Stomach (tissue), 9 donors: ENCODE data around the gene KBTBD4. TPM values are rescaled to one million over a fixed set of nuclear protein-coding genes. Genes with fewer than 3 reads are reported as not detected.
A peak's percentile ranks its signal among the peaks of the same experiment; 100 is the strongest.
"Not testable (repeated sequence)": the region's sequence is repeated elsewhere in the genome, so short reads cannot be mapped to it uniquely, and the experiment has no call there.

Source experiments
- DNase-seq, 2 donors: peaks; one replicate each; pipeline versions ENCODE4 v3.0.0 to v3.0.0-alpha.2; 2013 to 2019
- H3K27ac ChIP-seq, 5 donors: fragments of 200-600 bp in 4 of 5; sonication (generic) in 4 of 5; one replicate each; pipeline ENCODE4 v1.5.1; 2013 to 2019; ENCODE audit warnings: mild to moderate bottlenecking in 1 of 5, moderate library complexity in 1 of 5
- H3K27me3 ChIP-seq, 3 donors: fragments of 200-600 bp; sonication (generic); one replicate each; pipeline ENCODE4 v1.5.1; 2017 to 2019; ENCODE audit warnings: mixed run types in 1 of 3
- H3K36me3 ChIP-seq, 4 donors: fragments of 200-600 bp; sonication (generic); 1 replicate in 3 of 4; 2 replicates in 1 of 4; pipeline ENCODE4 v1.5.1; 2016 to 2019
- H3K4me1 ChIP-seq, 4 donors: fragments of 200-600 bp; sonication (generic); one replicate each; pipeline ENCODE4 v1.5.1; 2016 to 2019
- H3K4me3 ChIP-seq, 4 donors: fragments of 200-600 bp; sonication (generic) in 3 of 4; one replicate each; pipeline ENCODE4 v1.5.1; 2016 to 2019; ENCODE audit warnings: mild to moderate bottlenecking in 1 of 4
- H3K9me3 ChIP-seq, 4 donors: fragments of 200-600 bp; sonication (generic); one replicate each; pipeline ENCODE4 v1.5.1; 2016 to 2019
- EP300 ChIP-seq: sonication (generic); formaldehyde crosslinking; IDR thresholded peaks from one replicate; pipeline ENCODE4 v1.6.1; 2017; ENCODE audit warnings: antibody characterized with exemption
- POLR2A ChIP-seq, 4 donors: fragments of 450-650 bp; IDR thresholded peaks; one replicate each; pipeline ENCODE4 v1.6.1; 2016; ENCODE audit warnings: antibody characterized with exemption in 4 of 4, control low read depth in 2 of 4, mild to moderate bottlenecking in 1 of 4, moderate library complexity in 1 of 4
- POLR2AphosphoS5 ChIP-seq, 3 donors: sonication (generic); formaldehyde crosslinking; IDR thresholded peaks; one replicate each; pipeline ENCODE4 v1.6.1; 2016; ENCODE audit warnings: antibody characterized with exemption in 3 of 3
- WGBS, 5 donors: extraction: QIAGEN DNeasy Blood & Tissue Kit in 3 of 5; methylation state at CpG; one replicate each; pipeline versions ENCODE4 v1.1.5 to v1.1.7; 2013 to 2018; 5-methylcytosine and 5-hydroxymethylcytosine counted together
- intact Hi-C: fragments of 100-400 bp; cut with DNase I; formaldehyde crosslinking; loops from one replicate; pipeline ENCODE4 v1.15.1; 2023; ENCODE audit warnings: low total_unique reads
- polyA plus RNA-seq, 3 donors: library from polyadenylated mRNA; stranded (reverse); fragments of 200-250 nt; gene quantifications; one replicate each; pipeline ENCODE4 v1.2.3, GENCODE V29; 2013
- total RNA-seq, 5 donors: library from RNA; depleted of rRNA; stranded (reverse); fragments of >200 nt; gene quantifications; one replicate each; pipeline versions ENCODE4 v1.1.0 to v1.2.3, GENCODE V29; 2014 to 2016
- TF ChIP-seq, protein P1 (sequence below), 7 experiments: fragments of 450-650 bp in 4 of 7; fragments of 200-600 bp in 3 of 7; sonication (generic) in 3 of 7; IDR thresholded peaks; one replicate each; pipeline ENCODE4 v1.5.1; 2016 to 2019; ENCODE audit warnings: antibody characterized with exemption in 7 of 7, control low read depth in 2 of 7, mild to moderate bottlenecking in 1 of 7
- donor health status: healthy with polysubstance abuse.
- donor health status: Bipolar disorder and iron deficiency.
- donor health status: healthy.

Gene KBTBD4
- total and polyA plus RNA-seq, 8 donors: 2.7 to 19.8 (median 11.5) TPM

DNA sequence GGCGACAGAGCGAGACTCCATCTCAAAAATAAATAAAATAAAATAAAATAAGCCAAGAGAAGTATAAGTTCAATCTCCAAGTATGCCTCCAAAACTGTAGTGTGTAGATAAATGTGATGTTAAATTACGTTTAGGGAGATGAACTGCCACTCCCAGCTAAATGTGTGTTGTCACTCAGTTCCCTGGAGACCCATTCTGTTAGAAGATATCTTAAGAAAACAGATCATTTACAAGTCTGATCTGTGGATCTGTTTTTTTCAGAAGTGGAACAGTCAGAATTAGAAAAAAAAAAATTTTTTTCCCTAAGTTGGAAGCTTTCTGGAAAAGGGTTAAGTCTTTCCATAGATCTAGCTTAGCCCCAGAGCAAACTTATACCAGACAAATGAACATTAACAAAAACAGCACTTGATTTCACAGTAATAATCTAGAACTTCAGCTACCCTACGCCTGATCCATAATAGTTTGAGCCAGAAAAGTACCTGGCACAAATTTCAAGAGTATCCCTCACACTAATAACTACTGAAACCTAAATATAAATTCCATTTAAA, 44.0 kb downstream of the KBTBD4 start:
- H3K27ac ChIP-seq: peak overlapping the region in 1 of 5 donors; percentile 11
- peaks cover 35 to 100% (median 81%) of the 10 kb centered on the region in 4 donors for H3K4me1 ChIP-seq
- intact Hi-C loops: no loop called here
- DNase-seq: no peak
- 77 to 92% (median 89%) methylated on average over 4 of the region's 4 CpGs for WGBS, 5 donors
- no peaks in the 10 kb centered on the region for H3K27me3 ChIP-seq
- H3K9me3 ChIP-seq: no peaks in the 10 kb centered on the region
- TF ChIP-seq POLR2A (IDR thresholded peaks at IDR 0.05): no peak
- TF ChIP-seq POLR2AphosphoS5 (IDR thresholded peaks at IDR 0.05): no peak
- no peak for TF ChIP-seq EP300
- TF ChIP-seq, protein P1, sequence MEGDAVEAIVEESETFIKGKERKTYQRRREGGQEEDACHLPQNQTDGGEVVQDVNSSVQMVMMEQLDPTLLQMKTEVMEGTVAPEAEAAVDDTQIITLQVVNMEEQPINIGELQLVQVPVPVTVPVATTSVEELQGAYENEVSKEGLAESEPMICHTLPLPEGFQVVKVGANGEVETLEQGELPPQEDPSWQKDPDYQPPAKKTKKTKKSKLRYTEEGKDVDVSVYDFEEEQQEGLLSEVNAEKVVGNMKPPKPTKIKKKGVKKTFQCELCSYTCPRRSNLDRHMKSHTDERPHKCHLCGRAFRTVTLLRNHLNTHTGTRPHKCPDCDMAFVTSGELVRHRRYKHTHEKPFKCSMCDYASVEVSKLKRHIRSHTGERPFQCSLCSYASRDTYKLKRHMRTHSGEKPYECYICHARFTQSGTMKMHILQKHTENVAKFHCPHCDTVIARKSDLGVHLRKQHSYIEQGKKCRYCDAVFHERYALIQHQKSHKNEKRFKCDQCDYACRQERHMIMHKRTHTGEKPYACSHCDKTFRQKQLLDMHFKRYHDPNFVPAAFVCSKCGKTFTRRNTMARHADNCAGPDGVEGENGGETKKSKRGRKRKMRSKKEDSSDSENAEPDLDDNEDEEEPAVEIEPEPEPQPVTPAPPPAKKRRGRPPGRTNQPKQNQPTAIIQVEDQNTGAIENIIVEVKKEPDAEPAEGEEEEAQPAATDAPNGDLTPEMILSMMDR (IDR thresholded peaks at IDR 0.05): no peak
- peaks cover 0 to 14% (median 6%) of the 10 kb centered on the region in 4 donors for H3K36me3 ChIP-seq
- no peak overlapping the region for H3K4me3 ChIP-seq

DNA sequence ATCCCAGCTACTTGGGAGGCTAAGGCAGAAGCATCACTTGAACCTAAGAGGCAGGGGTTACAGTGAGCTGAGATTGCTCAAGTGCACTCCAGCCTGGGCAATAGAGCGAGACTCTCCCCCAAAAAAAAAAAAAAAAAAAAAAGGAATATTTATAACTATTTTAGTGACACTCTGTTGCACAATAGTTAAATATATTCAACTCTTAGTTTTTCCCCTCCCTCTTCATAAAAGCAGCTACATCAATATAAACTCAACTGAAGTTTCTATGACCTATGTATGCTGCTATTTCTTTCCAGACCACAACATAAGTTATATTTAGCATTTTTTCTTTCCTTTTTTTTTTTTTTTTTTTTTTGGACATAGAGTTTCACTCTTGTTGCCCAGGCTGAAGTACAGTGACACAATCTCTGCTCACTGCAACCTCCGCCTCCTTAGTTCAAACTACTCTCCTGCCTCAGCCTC, 45.0 kb downstream of the KBTBD4 start:
- Histone ChIP-seq H3K4me3 (no peak overlapping the region), H3K9me3 (no peaks in the 10 kb centered on the region), H3K27ac (peak overlapping the region in 2 of 5 donors; percentile 56 to 68), H3K36me3 (peaks cover 0 to 14% (median 6%) of the 10 kb centered on the region in 4 donors), H3K27me3 (no peaks in the 10 kb centered on the region), H3K4me1 (peaks cover 28 to 100% (median 76%) of the 10 kb centered on the region in 4 donors)
- TF ChIP-seq, protein P1 (IDR thresholded peaks at IDR 0.05): no peak
- 66 to 98% (median 83%) methylated on average over 2 of the region's 2 CpGs for WGBS, 5 donors
- DNase-seq: no peak
- intact Hi-C loops: no loop called here

DNA sequence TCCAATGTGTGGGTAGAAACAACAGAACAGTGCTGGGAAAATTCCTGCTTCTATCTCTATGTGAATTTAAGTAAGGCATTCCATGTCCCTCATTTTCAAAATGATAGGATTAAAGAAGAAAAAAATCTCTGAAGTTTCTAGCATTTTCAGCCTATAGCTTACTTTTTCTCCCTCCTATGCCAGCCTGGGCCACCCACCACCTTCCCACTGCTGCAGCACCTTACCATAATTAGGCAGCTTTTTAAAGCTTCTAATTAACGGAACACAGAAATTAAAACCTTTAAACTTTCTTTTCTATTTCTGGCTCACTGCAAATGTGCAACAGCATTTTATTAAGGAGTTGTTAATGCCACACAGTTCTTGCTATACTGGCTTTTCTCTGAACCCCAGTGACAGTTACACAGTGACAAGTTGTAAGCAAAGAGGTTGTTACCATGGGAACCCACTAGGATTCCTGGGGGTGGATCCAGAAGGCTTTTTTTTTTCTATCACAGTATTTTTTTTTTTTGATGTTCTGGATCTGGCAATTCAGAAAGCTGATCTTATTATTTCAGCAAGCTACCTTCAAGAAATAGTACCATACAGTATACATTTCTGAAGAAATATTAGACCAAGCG, 46.1 kb downstream of the KBTBD4 start:
- Histone ChIP-seq H3K4me1 (peaks cover 28 to 98% (median 71%) of the 10 kb centered on the region in 4 donors), H3K36me3 (peaks cover 0 to 14% (median 8%) of the 10 kb centered on the region in 4 donors), H3K27ac (peak overlapping the region in 2 of 5 donors; percentile 56 to 68), H3K27me3 (no peaks in the 10 kb centered on the region), H3K4me3 (no peak overlapping the region), H3K9me3 (no peaks in the 10 kb centered on the region)
- peak in 1 of 2 donors; percentile 62 for DNase-seq
- intact Hi-C loops: no loop called here
- WGBS, 5 donors: 80 to 91% (median 86%) methylated on average over 2 of the region's 2 CpGs
- no peak for TF ChIP-seq POLR2AphosphoS5 (IDR thresholded peaks at IDR 0.05)
- TF ChIP-seq, protein P1 (IDR thresholded peaks at IDR 0.05): no peak
- no peak for TF ChIP-seq POLR2A (IDR thresholded peaks at IDR 0.05)
- TF ChIP-seq EP300: no peak

DNA sequence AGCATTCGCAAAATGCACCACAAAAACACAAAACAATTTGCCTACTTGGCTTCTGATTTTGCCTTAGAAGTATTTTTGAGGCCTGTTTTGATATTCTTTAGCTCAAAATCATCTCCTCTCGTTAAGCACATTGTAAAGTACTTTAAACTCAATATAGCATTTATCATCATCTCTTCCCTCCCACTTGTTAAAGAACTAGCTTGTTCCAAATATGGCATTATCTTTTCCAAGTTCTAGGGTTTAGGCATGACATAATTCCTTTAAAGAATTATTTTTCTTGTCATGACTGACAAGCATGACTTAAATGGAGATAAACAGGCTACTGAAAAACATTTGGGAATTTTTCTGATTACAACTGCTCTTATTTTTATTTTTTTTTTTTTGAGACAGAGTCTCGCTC, 47.1 kb downstream of the KBTBD4 start:
- WGBS, 5 donors: 76 to 87% (median 80%) methylated on average over 3 of the region's 3 CpGs
- intact Hi-C loops: no loop called here
- H3K27ac ChIP-seq: peak overlapping the region in 1 of 5 donors; percentile 54

DNA sequence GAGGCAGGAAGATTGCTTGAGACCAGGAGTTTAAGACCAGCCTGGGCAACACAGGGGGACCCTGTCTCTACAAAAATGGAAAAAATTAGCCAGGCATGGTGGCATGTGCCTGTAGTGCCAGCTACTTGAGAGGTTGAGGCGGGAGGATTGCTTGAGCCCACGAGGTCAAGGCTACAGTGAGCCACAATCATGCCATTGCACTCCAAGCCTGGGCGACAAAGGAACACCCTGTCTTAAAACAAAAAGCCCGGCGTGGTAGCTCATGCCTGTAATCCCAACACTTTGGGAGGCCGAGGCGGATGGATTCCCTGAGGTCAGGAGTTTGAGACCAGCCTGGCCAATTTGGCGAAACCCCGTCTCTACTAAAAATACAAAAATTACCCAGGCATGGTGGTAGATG, 48.0 kb downstream of the KBTBD4 start:
- H3K4me3 ChIP-seq, H3K27me3 ChIP-seq, H3K9me3 ChIP-seq, DNase-seq, H3K36me3 ChIP-seq, intact Hi-C loops: not testable (repeated sequence)
- Histone ChIP-seq H3K4me1 (peaks cover 24 to 98% (median 70%) of the 10 kb centered on the region in 4 donors), H3K27ac (peak overlapping the region in 1 of 5 donors; percentile 54)
- 86 to 91% (median 90%) methylated on average over 9 of the region's 9 CpGs for WGBS, 5 donors

More for the DNA sequence above, 47.1 kb downstream of the KBTBD4 start:
- Histone ChIP-seq H3K4me1 (peaks cover 26 to 98% (median 70%) of the 10 kb centered on the region in 4 donors), H3K36me3 (peaks cover 0 to 14% (median 8%) of the 10 kb centered on the region in 4 donors), H3K4me3 (no peak overlapping the region), H3K9me3 (no peaks in the 10 kb centered on the region), H3K27me3 (no peaks in the 10 kb centered on the region)
- DNase-seq: no peak
- TF ChIP-seq POLR2AphosphoS5 (IDR thresholded peaks at IDR 0.05) (no peak), POLR2A (IDR thresholded peaks at IDR 0.05) (no peak), EP300 (no peak)
- TF ChIP-seq, protein P1 (IDR thresholded peaks at IDR 0.05): no peak
